CD4-positive, alpha-beta T cell treated with Interferon gamma for 1 hour (primary cell): ENCODE results near the gene GMPR2.

ENCODE experiments used
- DNase-seq: peaks from one replicate; pipeline ENCODE4 v3.0.0-alpha.2; 2020

The GMPR2 gene

GRCh38 chr14:24270537-24271133, 37.9 kb downstream of the GMPR2 start:
- no peak for DNase-seq

DNA sequence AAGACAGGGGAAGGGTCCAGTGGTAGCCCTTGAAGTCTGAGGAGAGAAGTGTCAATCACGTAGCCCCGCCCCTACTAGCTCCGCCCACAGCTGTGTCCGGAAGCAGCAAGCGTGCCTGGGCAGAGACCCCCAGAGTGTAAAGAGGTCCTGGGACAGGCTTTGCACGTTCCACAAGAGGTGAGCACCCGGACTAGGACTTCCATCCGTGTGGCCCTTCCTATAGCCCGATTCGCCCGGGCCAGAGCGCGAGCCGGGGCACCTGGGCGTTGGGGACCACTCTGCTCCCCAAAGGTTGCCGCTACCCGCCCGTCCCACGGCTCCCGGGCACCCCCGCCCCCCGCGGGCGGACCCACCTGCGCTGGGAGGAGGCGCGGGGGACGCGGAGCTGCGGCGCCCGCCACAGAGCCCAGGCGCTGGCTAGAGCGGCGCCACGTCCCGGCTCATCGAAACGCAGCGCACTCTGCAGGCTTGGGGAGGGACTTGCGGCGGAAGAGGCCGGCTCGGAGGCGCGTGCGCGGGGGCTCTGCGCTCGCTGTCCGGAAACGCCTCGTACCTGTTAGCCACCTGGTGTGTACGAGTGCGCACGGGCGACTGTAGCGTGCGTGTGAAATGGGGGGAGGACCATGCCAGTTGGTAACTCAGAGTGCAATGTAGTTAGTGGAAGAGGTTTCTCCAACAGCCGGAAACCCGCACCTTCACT, 38.6 kb downstream of the GMPR2 start, which contains the start of gene RABGGTA:
RABGGTA (minus strand) TSS at position 464 of the 700 bp plus-strand sequence. CDS start 482 bp downstream, outside the sequence.
- peak; percentile 96 for DNase-seq

DNA sequence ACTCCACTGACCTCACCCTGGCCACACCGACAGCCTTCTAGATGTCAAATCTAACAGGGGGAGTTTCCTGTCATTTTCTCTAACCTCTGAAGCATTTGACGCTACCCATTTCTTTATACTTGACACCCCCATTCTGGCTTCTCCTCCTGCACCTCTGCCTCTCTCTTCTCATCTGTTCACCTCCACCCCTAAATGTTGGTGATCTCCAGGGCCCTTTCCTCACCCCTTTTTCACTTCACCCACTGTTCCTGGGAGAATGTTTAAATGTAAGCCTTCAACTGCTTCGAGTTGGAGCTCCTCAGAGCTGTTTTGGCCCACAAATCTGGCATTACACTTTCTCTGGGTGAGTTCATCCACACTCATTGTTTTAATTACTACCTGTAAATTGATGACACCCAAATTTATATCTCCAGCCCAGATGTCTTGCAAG, 39.1 kb downstream of the GMPR2 start:
- no peak for DNase-seq

DNA sequence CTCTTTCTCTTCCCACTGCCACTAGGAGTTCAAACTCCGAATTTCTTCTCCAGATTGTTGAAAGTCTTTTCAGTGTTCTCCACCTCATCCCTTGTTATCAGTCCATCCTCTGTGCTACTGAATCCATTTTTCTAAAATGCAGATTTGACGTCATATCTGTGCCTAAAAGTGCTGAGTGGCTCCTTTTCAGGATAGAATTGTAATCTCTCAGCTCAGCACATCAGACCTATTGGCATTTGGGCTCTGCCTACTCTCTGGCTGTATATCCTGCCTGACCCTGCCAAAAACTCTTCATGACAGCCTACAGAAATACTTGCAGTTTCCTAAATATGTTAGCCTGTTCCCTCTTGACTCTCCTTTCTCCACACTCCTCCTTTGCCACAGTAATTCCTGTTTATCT, 39.7 kb downstream of the GMPR2 start:
- DNase-seq = no peak

- no peak for DNase-seq
Observed at GRCh38 chr14:24273422-24273998, 40.8 kb downstream of the GMPR2 start.

GRCh38 chr14:24274101-24274543, 41.4 kb downstream of the GMPR2 start:
- peak; percentile 48 for DNase-seq

- no peak for DNase-seq
Observed at GRCh38 chr14:24277071-24277470, 44.3 kb downstream of the GMPR2 start.

DNA sequence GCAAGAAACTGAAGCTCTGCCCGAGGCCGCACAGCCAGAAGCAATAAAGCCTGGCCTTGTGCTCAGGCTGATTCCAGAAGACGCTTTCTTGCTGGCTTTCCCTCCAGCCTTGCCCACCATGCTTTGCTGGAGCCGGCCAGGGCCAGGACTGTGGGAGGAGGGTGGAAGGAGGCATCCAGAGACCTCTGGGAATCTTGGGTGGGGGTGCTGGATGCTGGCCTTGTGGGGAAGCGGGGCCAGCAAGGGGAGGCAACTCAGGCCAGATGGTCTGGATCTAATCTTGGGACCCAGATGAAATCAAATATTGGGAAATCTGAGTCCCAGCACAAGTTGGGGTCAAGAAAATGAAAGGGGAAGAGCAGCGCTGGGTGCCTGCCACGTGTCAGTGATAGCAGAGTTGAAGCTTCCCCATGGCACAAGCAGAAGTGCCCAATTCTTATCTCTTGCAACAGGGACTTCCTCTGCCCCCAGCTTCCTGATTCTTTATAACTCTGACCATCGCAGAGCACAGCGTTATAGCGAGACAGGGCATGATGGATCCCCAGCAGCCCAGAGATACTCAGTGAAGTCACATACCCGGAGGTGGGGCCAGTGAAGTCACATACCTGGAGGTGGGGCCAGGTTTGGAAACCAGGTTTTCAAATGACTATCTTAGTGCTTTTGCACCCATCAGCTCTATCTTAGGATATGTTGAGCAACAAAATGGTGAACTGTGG, 45.0 kb downstream of the GMPR2 start:
- peak; percentile 53 for DNase-seq

DNA sequence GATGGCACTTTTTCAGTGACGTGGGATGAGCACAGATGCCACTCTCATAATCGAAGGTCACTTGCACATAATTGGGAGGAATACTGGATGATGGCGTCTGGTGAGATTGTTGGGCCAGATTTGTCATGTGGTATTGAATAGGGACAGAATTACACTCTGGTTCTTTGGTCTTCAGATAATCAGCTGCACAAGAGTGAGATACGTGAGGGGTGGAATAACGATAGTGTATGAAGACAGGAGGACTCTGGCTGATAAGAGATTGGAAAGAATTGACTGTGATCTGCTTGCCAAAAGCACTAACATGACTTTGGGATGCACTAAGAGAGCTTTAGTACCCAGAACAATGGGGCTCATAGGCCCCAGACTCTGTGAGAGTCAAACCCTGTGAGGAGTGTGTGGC, 45.7 kb downstream of the GMPR2 start:
- DNase-seq = no peak

DNA sequence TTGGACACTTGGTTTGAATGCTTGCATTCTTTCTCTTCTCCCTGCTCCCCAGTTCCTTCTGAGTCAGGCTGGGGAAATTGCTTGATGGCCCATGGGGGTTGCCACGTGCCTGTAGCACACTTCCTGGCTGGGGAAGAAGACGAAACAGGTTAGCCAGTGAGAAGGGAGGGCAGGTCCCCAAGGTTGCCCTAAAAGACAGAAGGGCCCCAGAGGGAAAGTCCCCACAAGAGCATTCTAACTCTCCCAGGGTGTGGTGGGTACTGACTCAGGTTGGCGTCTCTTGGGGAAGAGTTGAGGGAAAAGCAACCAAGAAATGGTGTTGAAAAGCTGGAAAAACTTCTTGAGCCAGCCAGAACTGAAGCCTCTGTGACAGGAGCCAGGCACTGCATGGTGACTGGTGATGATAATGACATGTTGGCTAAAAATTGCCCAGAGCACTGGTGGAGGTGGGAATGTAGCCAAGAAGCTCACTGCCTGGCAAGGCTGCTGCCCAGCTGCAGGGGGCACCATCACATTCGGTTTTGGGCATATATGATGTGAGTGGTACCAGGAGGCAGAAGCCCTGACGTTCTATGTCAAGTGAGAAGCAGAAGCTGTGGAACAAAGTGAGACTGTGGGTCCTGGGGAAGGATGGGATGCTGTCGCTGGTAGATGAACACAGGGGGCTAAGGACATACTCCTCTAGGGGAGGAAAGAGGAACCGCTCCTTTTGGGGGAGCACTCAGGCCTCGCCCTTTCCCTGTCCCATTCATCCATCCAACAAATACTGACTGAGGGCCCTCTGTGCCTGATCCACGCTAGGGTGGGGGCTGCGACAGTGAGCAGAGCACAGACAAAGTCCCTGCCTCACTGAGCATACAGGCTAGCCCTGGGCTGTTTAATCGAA, 46.8 kb downstream of the GMPR2 start:
- DNase-seq = peak; percentile 61

GRCh38 chr14:24280797-24281460, 48.2 kb downstream of the GMPR2 start:
- DNase-seq = no peak

DNA sequence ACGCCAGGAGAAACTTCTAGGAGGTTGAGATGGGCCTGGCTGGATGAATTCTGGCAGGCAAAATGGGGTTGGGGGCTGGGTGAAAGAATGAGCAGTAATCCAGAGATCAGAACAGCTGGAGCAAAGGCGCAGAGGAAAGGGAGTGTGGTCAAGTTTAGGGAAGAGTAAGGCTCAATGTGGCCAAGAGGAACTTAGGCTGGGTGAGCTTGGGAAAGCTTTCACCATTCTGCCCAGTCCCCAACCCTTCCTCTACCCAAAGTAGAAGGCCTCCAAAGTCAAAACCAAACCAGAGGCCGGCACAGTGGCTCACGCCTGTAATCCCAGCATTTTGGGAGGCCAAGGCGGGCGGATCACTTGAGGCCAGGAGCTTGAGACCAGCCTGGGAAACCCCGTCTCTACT, 48.9 kb downstream of the GMPR2 start:
- no peak for DNase-seq

DNA sequence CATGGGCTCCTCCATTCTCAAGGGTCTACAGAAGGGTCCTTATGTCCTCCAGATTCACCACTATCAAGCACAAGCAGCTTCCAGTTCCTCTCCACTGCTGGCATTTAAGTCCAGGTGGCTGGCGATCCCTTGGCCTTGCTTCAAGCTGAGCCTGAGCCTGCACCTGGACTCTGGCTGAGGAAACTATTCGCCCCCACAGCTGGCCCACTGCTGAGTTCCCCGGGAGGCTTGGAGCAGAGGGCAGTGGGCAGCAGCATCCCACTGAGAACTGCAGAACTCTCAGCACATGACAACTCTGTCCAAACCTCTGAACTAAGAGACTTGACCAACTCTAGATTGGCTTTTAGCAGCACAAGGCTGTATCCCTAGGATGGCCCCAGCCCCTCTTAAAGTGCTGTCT, 50.0 kb downstream of the GMPR2 start:
- DNase-seq = no peak

GRCh38 chr14:24283796-24284460, 51.2 kb downstream of the GMPR2 start:
- DNase-seq = no peak

GRCh38 chr14:24284501-24285035, 51.8 kb downstream of the GMPR2 start:
- no peak for DNase-seq

- no peak for DNase-seq
Observed at GRCh38 chr14:24285351-24285750, 52.6 kb downstream of the GMPR2 start.

GRCh38 chr14:24286996-24287395, 54.3 kb downstream of the GMPR2 start:
- no peak for DNase-seq
